Left lung (tissue), 10 donors: ENCODE results near the gene THPO. TPM values are rescaled to one million over a fixed set of nuclear protein-coding genes. Genes with fewer than 3 reads are reported as not detected.
A peak's percentile ranks its signal among the peaks of the same experiment; 100 is the strongest.

Experiments used
- ATAC-seq: fragments of 200-7000 bp; cut with Tn5 transposase; one replicate; pipeline ENCODE4 v1.9.1; 2020; ENCODE audit warnings: moderate library complexity
- DNase-seq, 4 donors: peaks; one replicate each; pipeline ENCODE4 v3.0.0-alpha.2; 2013 to 2020
- H3K27ac ChIP-seq, 2 donors: fragments of 200-600 bp; sonication (generic) in 1 of 2; one replicate each; pipeline versions ENCODE4 v1.5.0 to v1.8.0; 2020 to 2021
- H3K27me3 ChIP-seq, 2 donors: fragments of 200-600 bp; sonication (generic) in 1 of 2; one replicate each; pipeline versions ENCODE4 v1.5.0 to v1.8.0; 2020 to 2021
- H3K36me3 ChIP-seq, 2 donors: fragments of 200-600 bp; sonication (generic) in 1 of 2; one replicate each; pipeline versions ENCODE4 v1.5.0 to v1.8.0; 2020 to 2021
- H3K4me1 ChIP-seq, 2 donors: fragments of 200-600 bp; one replicate each; pipeline ENCODE4 v1.8.0; 2021
- H3K4me3 ChIP-seq, 2 donors: fragments of 200-600 bp; sonication (generic) in 1 of 2; one replicate each; pipeline versions ENCODE4 v1.5.0 to v1.8.0; 2020 to 2021; ENCODE audit warnings: mild to moderate bottlenecking in 1 of 2
- H3K9me3 ChIP-seq, 2 donors: fragments of 200-600 bp; sonication (generic) in 1 of 2; one replicate each; pipeline versions ENCODE4 v1.5.0 to v1.8.0; 2020 to 2021
- intact Hi-C, 2 donors: fragments of 100-400 bp; cut with DNase I; formaldehyde crosslinking; loops; one replicate each; pipeline versions ENCODE4 v1.11.2 to v1.14.2; 2022
- polyA plus RNA-seq, 6 donors: library from polyadenylated mRNA; unstranded; fragments of 120-200 nt; gene quantifications; one replicate each; pipeline ENCODE4 v1.2.1, GENCODE V29; 2013; ENCODE audit not compliant: insufficient read length in 6 of 6
- total RNA-seq, 2 donors: library from RNA; stranded (reverse); fragmentation: NEBNext Ultra II Directional; extraction: Animal tissue kit (Norgen Biotek cat#: 25700); gene quantifications; one replicate each; pipeline ENCODE4 v1.2.1, GENCODE V29; 2021
- TF ChIP-seq, protein P1 (sequence below), 2 donors: fragments of 200-600 bp; sonication (generic) in 1 of 2; IDR thresholded peaks; one replicate each; pipeline versions ENCODE4 v1.5.0 to v1.8.0; 2021; ENCODE audit warnings: antibody characterized with exemption in 2 of 2
- donor health status: DM: no; HTN: yes; CAD: no.
- donor health status: DM: no; HTN: no; CAD: no.

Gene THPO
- total and polyA plus RNA-seq, 8 donors: 0.23 to 2.3 (median 1.8) TPM

DNA sequence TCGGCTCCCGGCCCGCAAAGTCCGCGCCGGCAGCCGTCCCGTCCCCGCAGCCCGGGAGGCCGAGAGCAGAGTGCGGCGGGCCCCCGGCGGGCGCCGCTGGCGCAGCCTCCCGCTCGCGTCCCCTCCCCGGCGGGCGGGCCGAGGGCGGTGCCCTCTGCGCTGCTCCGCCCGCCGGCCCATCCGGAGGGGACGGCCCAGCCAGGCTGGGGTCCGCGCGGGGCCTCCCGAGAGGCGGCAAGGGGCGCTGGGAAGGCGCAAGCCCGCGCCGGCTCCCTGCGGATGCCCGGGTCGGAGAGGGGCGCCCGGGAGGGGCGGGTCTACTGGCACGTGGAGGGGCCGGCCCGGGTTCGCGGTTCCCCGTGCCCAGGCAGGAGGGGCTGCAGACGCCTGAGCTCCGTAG is 16.5 kb downstream of the THPO start, which contains the start of the genes CLCN2 and POLR2H:
CLCN2 (minus strand) TSS at position 74 of the 400 bp plus-strand sequence. CDS start 126 bp downstream, outside the sequence.
POLR2H (plus strand) TSS at position 179 of the 400 bp plus-strand sequence. CDS start 1,783 bp downstream, outside the sequence.
- H3K4me1 ChIP-seq: peaks cover 20 to 29% of the 10 kb centered on the region in 2 donors
- peaks cover 0 to 24% of the 10 kb centered on the region in 2 donors for H3K36me3 ChIP-seq
- intact Hi-C loops: no loop called here
- H3K27me3 ChIP-seq: peaks cover 0 to 13% of the 10 kb centered on the region in 2 donors
- ATAC-seq (peak; percentile 65), DNase-seq (peak; percentile 55 to 90 (median 79))
- TF ChIP-seq, protein P1, sequence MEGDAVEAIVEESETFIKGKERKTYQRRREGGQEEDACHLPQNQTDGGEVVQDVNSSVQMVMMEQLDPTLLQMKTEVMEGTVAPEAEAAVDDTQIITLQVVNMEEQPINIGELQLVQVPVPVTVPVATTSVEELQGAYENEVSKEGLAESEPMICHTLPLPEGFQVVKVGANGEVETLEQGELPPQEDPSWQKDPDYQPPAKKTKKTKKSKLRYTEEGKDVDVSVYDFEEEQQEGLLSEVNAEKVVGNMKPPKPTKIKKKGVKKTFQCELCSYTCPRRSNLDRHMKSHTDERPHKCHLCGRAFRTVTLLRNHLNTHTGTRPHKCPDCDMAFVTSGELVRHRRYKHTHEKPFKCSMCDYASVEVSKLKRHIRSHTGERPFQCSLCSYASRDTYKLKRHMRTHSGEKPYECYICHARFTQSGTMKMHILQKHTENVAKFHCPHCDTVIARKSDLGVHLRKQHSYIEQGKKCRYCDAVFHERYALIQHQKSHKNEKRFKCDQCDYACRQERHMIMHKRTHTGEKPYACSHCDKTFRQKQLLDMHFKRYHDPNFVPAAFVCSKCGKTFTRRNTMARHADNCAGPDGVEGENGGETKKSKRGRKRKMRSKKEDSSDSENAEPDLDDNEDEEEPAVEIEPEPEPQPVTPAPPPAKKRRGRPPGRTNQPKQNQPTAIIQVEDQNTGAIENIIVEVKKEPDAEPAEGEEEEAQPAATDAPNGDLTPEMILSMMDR (IDR thresholded peaks at IDR 0.05): no peak
- H3K27ac ChIP-seq: peak within 1 kb of the TSS; percentile 95 to 99
- peak within 1 kb of the TSS; percentile 94 to 95 for H3K4me3 ChIP-seq
- no peaks in the 10 kb centered on the region for H3K9me3 ChIP-seq

DNA sequence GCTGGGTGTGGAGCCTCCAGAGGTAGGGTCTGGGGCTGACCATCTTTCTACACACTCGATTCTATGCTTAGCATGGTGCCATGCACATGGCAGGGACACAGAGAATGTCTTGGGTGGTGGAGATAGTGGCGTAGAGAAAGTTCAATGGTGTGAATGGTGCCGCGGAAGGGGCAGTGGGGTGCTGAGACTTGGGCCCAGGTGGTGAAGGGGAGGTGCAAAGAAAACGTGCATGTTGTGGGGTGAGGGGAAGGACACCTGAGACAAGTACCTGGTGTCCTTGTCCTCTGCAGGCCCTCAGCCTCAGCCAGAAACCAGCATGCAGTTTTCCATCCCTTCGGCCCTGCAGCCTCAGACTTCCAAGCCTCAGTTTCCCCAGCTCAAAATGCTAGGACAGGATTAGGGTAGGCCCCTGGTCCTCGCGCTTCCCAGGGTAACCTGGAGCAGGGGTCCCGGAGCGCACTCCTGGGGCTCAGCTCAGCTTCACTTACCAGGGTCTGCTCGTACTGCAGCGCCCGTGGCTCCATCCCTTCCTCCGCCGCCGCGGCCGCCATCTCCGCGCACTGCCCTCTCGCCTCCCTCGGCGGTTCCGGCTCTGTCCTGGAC is 17.0 kb downstream of the THPO start:
- Histone ChIP-seq H3K27me3 (peaks cover 0 to 13% of the 10 kb centered on the region in 2 donors), H3K4me1 (peaks cover 20 to 29% of the 10 kb centered on the region in 2 donors), H3K36me3 (peaks cover 0 to 19% of the 10 kb centered on the region in 2 donors), H3K4me3 (peak overlapping the region; percentile 94 to 95), H3K27ac (peak overlapping the region in 1 of 2 donors; percentile 95), H3K9me3 (no peaks in the 10 kb centered on the region)
- intact Hi-C loops: no loop called here
- ATAC-seq (no peak), DNase-seq (no peak)
- TF ChIP-seq, protein P1 (IDR thresholded peaks at IDR 0.05): no peak

DNA sequence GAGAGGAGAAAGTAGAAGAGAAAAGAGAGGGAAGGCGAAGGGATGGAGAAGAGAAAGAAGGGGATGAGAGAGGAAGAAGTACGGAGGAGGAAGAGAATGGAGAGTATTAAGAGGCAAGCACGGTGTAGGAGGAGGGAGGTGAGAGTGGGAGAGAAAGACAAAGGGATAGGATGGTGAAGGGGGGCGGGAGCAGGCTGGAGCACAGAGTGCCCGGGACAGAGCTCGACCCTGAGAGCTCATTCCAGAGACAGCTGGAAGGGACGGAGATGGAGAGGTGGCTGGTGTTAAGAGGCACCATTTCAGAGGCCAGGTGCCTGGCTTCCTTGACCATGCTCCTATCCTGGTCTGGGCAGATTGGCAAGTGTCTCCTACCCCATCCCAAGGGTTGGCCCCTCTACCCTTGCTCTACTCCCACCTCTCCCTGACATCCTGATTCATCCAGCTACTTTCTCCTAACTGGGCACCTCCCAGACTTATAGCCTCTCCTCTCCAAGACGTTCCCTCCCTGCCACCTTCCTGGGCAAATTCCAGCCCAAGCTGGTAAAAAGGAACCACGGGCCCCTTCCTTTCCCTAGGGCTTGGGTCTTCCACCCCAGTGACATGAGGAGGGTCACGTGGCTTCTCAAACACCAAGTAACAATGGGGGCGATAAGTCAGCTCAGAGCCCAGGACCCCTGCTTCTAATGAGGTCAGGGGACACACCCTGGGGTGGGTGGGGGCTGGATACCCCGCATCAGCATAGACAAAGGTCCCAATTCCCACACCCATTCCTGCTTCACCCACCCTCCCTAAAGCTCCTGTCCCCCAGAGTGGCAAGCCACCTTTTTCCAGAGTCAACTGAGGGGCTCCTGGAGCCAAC is 17.7 kb downstream of the THPO start:
- no peaks in the 10 kb centered on the region for H3K9me3 ChIP-seq
- no peak overlapping the region for H3K27ac ChIP-seq
- H3K4me1 ChIP-seq: peaks cover 20 to 29% of the 10 kb centered on the region in 2 donors
- peaks cover 0 to 19% of the 10 kb centered on the region in 2 donors for H3K36me3 ChIP-seq
- ATAC-seq (no peak), DNase-seq (no peak)
- peaks cover 0 to 13% of the 10 kb centered on the region in 2 donors for H3K27me3 ChIP-seq
- intact Hi-C loops: no loop called here
- peak overlapping the region in 1 of 2 donors; percentile 95 for H3K4me3 ChIP-seq
- TF ChIP-seq, protein P1 (IDR thresholded peaks at IDR 0.05): no peak

DNA sequence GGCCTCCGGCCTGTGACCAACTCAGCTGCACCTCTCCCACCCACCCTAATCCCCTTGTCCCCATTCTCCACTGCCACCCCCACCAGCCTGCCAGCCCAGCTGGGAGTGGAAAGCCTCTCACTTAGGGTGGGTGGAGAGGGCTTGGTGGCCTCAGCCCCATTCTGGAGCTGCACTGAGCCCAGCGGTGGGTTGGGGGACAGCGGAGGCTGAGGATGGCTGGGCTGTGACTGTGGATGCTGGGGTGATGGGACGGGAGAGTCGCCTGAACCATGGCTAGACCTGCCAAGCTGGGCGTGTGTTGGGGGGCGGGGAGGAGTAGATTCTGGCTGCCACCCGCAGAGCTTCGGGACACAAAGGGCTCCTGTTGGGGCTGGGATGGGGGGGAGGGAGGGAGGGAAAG is 18.4 kb downstream of the THPO start:
- intact Hi-C loops: no loop called here

More for the DNA sequence above, 18.4 kb downstream of the THPO start:
- peaks cover 0 to 17% of the 10 kb centered on the region in 2 donors for H3K36me3 ChIP-seq
- TF ChIP-seq, protein P1 (IDR thresholded peaks at IDR 0.05): no peak
- H3K27me3 ChIP-seq: peaks cover 0 to 13% of the 10 kb centered on the region in 2 donors
- H3K4me3 ChIP-seq: no peak overlapping the region
- peaks cover 20 to 25% of the 10 kb centered on the region in 2 donors for H3K4me1 ChIP-seq
- ATAC-seq (no peak), DNase-seq (peak in 1 of 4 donors; percentile 53)
- H3K27ac ChIP-seq: no peak overlapping the region
- no peaks in the 10 kb centered on the region for H3K9me3 ChIP-seq
